GM23338 (cell line): ENCODE data around the gene USH1C. TPM values are rescaled to one million over a fixed set of nuclear protein-coding genes. Genes with fewer than 3 reads are reported as not detected.

Experiments used
- ATAC-seq: fragments of 200-7000 bp; cut with Tn5 transposase; 3 replicates; pipeline ENCODE4 v1.9.1; 2020
- DNase-seq: peaks from one replicate; pipeline ENCODE4 v3.0.0-alpha.2; 2015; ENCODE audit warnings: low spot score
- H2AFZ ChIP-seq: fragments of 200-600 bp; sonication (generic); 2 replicates; pipeline ENCODE4 v1.8.0; 2016; ENCODE audit warnings: antibody characterized with exemption, mild to moderate bottlenecking, moderate library complexity
- H3F3A ChIP-seq: fragments of 200-600 bp; sonication (generic); replicated peaks from 2 replicates; pipeline ENCODE4 v1.8.0; 2017; ENCODE audit warnings: antibody characterized with exemption, mixed run types, low read depth
- H3K27ac ChIP-seq: fragments of 200-600 bp; sonication (generic); 2 replicates; pipeline ENCODE4 v1.6.1; 2016; ENCODE audit warnings: low read depth
- H3K27me3 ChIP-seq: fragments of 200-600 bp; sonication (generic); 2 replicates; pipeline ENCODE4 v1.8.0; 2016; ENCODE audit warnings: mild to moderate bottlenecking, mixed run types, moderate library complexity; ENCODE audit not compliant: insufficient read depth
- H3K36me3 ChIP-seq: fragments of 200-600 bp; sonication (generic); 2 replicates; pipeline ENCODE4 v1.8.0; 2016; ENCODE audit warnings: mild to moderate bottlenecking; ENCODE audit not compliant: insufficient read depth
- H3K4me1 ChIP-seq: fragments of 200-600 bp; sonication (generic); 2 replicates; pipeline ENCODE4 v1.8.0; 2016; ENCODE audit warnings: mild to moderate bottlenecking, moderate library complexity; ENCODE audit not compliant: insufficient read depth
- H3K4me2 ChIP-seq: fragments of 200-600 bp; sonication (generic); 2 replicates; pipeline ENCODE4 v1.7.1; 2017; ENCODE audit warnings: mixed run types
- H3K4me3 ChIP-seq: fragments of 200-600 bp; sonication (generic); 2 replicates; pipeline ENCODE4 v1.6.1; 2016; ENCODE audit warnings: mixed run types
- H3K79me2 ChIP-seq: fragments of 200-600 bp; sonication (generic); replicated peaks from 2 replicates; pipeline ENCODE4 v1.8.0; 2017; ENCODE audit warnings: mild to moderate bottlenecking; ENCODE audit not compliant: insufficient read depth
- H3K9me2 ChIP-seq: fragments of 200-600 bp; sonication (generic); 2 replicates; pipeline ENCODE4 v1.8.0; 2017; ENCODE audit not compliant: insufficient read depth
- H4K20me1 ChIP-seq: fragments of 200-600 bp; sonication (generic); replicated peaks from 2 replicates; pipeline ENCODE4 v1.8.0; 2017; ENCODE audit warnings: mild to moderate bottlenecking; ENCODE audit not compliant: insufficient read depth
- H3K27ac Mint-ChIP-seq: 2 replicates; pipeline ENCODE4 v1.8.0; 2020; ENCODE audit warnings: inconsistent platforms, mild to moderate bottlenecking, moderate library complexity, mixed read lengths
- H3K27me3 Mint-ChIP-seq: 3 replicates; pipeline ENCODE4 v1.8.0; 2022; ENCODE audit warnings: low read depth, mild to moderate bottlenecking, moderate library complexity, mixed read lengths, inconsistent platforms; ENCODE audit not compliant: insufficient read depth, poor library complexity
- H3K36me3 Mint-ChIP-seq: 3 replicates; pipeline ENCODE4 v1.8.0; 2021; ENCODE audit warnings: low read depth, mild to moderate bottlenecking, inconsistent platforms, moderate library complexity, mixed read lengths
- H3K4me1 Mint-ChIP-seq: 3 replicates; pipeline ENCODE4 v1.8.0; 2020; ENCODE audit warnings: mild to moderate bottlenecking, inconsistent platforms, mixed read lengths
- H3K4me3 Mint-ChIP-seq: 3 replicates; pipeline ENCODE4 v1.8.0; 2021; ENCODE audit warnings: moderate library complexity, mild to moderate bottlenecking, inconsistent platforms, mixed read lengths
- H3K9me3 Mint-ChIP-seq: 3 replicates; pipeline ENCODE4 v1.8.0; 2020; ENCODE audit warnings: moderate library complexity, mild to moderate bottlenecking, inconsistent platforms, mixed read lengths
- CREB1 ChIP-seq: fragments of 250-450 bp; sonication (Bioruptor Pico); IDR thresholded peaks from 2 replicates; pipeline ENCODE4 v1.5.0; 2020; ENCODE audit warnings: low read depth, mild to moderate bottlenecking, moderate library complexity
- EZH2 ChIP-seq: fragments of 200-600 bp; sonication (generic); IDR thresholded peaks from one replicate; pipeline ENCODE4 v1.8.0; 2017; ENCODE audit warnings: antibody characterized with exemption, mild to moderate bottlenecking, low read depth; ENCODE audit not compliant: unreplicated experiment
- EZH2phosphoT487 ChIP-seq: fragments of 200-600 bp; sonication (generic); IDR thresholded peaks from one replicate; pipeline ENCODE4 v1.8.1; 2018; ENCODE audit warnings: antibody characterized with exemption; ENCODE audit not compliant: unreplicated experiment
- NANOG ChIP-seq: IDR thresholded peaks from 2 replicates; pipeline ENCODE4 v1.6.1; 2016; ENCODE audit warnings: antibody characterized with exemption, borderline replicate concordance
- POLR2AphosphoS5 ChIP-seq: IDR thresholded peaks from 2 replicates; pipeline ENCODE4 v1.6.1; 2016; ENCODE audit warnings: antibody characterized with exemption, low read depth
- STAT1 ChIP-seq: IDR thresholded peaks from one replicate; pipeline ENCODE4 v1.6.1; 2016; ENCODE audit warnings: antibody characterized with exemption; ENCODE audit not compliant: unreplicated experiment
- ZNF114 ChIP-seq: fragments of 250-450 bp; sonication (Bioruptor Pico); IDR thresholded peaks from 2 replicates; pipeline ENCODE4 v1.5.0; 2020; ENCODE audit warnings: mild to moderate bottlenecking, moderate library complexity
- ZNF331 ChIP-seq: fragments of 250-450 bp; sonication (Bioruptor Pico); IDR thresholded peaks from 2 replicates; pipeline ENCODE4 v1.5.0; 2020; ENCODE audit warnings: low read depth, mild to moderate bottlenecking, moderate library complexity
- polyA plus RNA-seq: library from polyadenylated mRNA; unstranded; fragments of >200 nt; fragmentation: Nextera tagmentation; extraction: Ambion mirVana; gene quantifications from 2 replicates; pipeline ENCODE4 v1.2.1, GENCODE V29; 2016
- total RNA-seq: library from RNA; depleted of rRNA; stranded (reverse); fragments of >200 nt; shearing (Covaris generic); gene quantifications from 2 replicates; pipeline ENCODE4 v1.2.3, GENCODE V29; 2014
- TF ChIP-seq, protein P1 (sequence below): IDR thresholded peaks from 2 replicates; pipeline ENCODE4 v1.6.1; 2016; ENCODE audit warnings: antibody characterized with exemption
- TF ChIP-seq, protein P2 (sequence below): fragments of 250-450 bp; sonication (Bioruptor Pico); IDR thresholded peaks from 2 replicates; pipeline ENCODE4 v1.5.0; 2020; ENCODE audit warnings: mild to moderate bottlenecking, moderate library complexity
- TF ChIP-seq, protein P3 (sequence below): IDR thresholded peaks from one replicate; pipeline ENCODE4 v1.6.1; 2018; ENCODE audit warnings: antibody characterized with exemption; ENCODE audit not compliant: unreplicated experiment
- TF ChIP-seq, protein P4 (sequence below), 2 experiments: fragments of 200-600 bp in 1 of 2; sonication (generic) in 1 of 2; conservative IDR thresholded peaks; 2 replicates each; pipeline versions ENCODE4 v1.5.1 to v1.6.1; 2016 to 2017; ENCODE audit warnings: antibody characterized with exemption in 2 of 2, low read depth in 2 of 2, mild to moderate bottlenecking in 2 of 2, moderate library complexity in 1 of 2

The USH1C gene
- total and polyA plus RNA-seq, 2 experiments from 2014 or later, result 1.3 to 1.8 TPM

DNA sequence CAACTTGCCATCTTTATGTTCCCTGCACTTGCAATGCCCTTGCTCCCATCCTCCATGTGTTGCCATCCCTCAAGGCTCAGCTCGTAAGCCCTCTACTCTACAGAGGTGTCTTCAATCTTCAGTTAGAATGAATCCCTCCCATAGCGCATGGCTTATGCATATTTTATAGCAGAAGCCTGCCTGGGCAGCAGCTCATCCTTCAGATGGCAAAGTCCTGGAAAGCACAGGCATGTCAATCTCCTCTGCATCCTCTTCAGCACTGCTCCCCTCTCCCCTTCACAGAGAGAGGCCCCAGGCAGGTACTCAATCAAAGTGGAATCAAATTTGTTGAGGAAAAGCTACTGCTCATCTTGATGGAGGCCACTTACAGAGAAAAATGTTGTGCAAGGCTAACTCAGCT, 36.4 kb downstream of the USH1C start (continued):
- TF ChIP-seq, protein P1, sequence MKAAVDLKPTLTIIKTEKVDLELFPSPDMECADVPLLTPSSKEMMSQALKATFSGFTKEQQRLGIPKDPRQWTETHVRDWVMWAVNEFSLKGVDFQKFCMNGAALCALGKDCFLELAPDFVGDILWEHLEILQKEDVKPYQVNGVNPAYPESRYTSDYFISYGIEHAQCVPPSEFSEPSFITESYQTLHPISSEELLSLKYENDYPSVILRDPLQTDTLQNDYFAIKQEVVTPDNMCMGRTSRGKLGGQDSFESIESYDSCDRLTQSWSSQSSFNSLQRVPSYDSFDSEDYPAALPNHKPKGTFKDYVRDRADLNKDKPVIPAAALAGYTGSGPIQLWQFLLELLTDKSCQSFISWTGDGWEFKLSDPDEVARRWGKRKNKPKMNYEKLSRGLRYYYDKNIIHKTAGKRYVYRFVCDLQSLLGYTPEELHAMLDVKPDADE, result no peak

DNA sequence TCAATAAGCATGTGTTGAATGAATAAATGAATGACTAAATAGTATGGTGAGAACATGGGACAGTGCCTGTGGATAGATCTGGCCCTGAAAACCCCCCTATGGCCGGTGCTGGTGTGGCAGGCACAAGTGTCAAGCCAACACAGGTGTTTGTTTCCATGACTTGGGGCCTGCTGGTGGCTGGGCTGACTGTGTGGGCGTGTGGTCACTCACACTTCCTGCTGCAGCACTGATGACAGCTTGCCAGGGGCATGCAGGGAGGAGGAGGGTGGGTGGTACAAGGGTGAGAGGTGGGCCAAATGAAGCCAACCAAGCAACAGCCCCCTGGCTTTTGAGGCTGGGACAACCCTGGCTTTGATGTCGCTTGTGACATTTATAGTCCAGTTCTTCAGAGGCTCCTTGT, 37.3 kb downstream of the USH1C start:
- Histone ChIP-seq H3K9me2 (no peaks in the 10 kb centered on the region), H3K36me3 (no peaks in the 10 kb centered on the region), H2AFZ (no peak overlapping the region), H3K4me2 (no peak overlapping the region), H3K27ac (no peak overlapping the region), H3K79me2 (no peaks in the 10 kb centered on the region), H3K27me3 (no peaks in the 10 kb centered on the region), H3F3A (no peaks in the 10 kb centered on the region), H4K20me1 (no peaks in the 10 kb centered on the region), H3K4me1 (no peaks in the 10 kb centered on the region), H3K4me3 (no peak overlapping the region)
- Mint-ChIP-seq H3K36me3 (no peaks in the 10 kb centered on the region; the same call in 2 of the 3 replicates), H3K9me3 (no peaks in the 10 kb centered on the region), H3K27me3 (peaks cover 10% of the 10 kb centered on the region), H3K4me1 (peaks cover 8% of the 10 kb centered on the region), H3K4me3 (no peak overlapping the region), H3K27ac (no peak overlapping the region)
- DNase-seq (peak; percentile 11), ATAC-seq (peak; percentile 18; the same call in 1 of the 3 replicates)
- TF ChIP-seq, protein P1, result no peak
- TF ChIP-seq STAT1, result no peak
- TF ChIP-seq, protein P2, sequence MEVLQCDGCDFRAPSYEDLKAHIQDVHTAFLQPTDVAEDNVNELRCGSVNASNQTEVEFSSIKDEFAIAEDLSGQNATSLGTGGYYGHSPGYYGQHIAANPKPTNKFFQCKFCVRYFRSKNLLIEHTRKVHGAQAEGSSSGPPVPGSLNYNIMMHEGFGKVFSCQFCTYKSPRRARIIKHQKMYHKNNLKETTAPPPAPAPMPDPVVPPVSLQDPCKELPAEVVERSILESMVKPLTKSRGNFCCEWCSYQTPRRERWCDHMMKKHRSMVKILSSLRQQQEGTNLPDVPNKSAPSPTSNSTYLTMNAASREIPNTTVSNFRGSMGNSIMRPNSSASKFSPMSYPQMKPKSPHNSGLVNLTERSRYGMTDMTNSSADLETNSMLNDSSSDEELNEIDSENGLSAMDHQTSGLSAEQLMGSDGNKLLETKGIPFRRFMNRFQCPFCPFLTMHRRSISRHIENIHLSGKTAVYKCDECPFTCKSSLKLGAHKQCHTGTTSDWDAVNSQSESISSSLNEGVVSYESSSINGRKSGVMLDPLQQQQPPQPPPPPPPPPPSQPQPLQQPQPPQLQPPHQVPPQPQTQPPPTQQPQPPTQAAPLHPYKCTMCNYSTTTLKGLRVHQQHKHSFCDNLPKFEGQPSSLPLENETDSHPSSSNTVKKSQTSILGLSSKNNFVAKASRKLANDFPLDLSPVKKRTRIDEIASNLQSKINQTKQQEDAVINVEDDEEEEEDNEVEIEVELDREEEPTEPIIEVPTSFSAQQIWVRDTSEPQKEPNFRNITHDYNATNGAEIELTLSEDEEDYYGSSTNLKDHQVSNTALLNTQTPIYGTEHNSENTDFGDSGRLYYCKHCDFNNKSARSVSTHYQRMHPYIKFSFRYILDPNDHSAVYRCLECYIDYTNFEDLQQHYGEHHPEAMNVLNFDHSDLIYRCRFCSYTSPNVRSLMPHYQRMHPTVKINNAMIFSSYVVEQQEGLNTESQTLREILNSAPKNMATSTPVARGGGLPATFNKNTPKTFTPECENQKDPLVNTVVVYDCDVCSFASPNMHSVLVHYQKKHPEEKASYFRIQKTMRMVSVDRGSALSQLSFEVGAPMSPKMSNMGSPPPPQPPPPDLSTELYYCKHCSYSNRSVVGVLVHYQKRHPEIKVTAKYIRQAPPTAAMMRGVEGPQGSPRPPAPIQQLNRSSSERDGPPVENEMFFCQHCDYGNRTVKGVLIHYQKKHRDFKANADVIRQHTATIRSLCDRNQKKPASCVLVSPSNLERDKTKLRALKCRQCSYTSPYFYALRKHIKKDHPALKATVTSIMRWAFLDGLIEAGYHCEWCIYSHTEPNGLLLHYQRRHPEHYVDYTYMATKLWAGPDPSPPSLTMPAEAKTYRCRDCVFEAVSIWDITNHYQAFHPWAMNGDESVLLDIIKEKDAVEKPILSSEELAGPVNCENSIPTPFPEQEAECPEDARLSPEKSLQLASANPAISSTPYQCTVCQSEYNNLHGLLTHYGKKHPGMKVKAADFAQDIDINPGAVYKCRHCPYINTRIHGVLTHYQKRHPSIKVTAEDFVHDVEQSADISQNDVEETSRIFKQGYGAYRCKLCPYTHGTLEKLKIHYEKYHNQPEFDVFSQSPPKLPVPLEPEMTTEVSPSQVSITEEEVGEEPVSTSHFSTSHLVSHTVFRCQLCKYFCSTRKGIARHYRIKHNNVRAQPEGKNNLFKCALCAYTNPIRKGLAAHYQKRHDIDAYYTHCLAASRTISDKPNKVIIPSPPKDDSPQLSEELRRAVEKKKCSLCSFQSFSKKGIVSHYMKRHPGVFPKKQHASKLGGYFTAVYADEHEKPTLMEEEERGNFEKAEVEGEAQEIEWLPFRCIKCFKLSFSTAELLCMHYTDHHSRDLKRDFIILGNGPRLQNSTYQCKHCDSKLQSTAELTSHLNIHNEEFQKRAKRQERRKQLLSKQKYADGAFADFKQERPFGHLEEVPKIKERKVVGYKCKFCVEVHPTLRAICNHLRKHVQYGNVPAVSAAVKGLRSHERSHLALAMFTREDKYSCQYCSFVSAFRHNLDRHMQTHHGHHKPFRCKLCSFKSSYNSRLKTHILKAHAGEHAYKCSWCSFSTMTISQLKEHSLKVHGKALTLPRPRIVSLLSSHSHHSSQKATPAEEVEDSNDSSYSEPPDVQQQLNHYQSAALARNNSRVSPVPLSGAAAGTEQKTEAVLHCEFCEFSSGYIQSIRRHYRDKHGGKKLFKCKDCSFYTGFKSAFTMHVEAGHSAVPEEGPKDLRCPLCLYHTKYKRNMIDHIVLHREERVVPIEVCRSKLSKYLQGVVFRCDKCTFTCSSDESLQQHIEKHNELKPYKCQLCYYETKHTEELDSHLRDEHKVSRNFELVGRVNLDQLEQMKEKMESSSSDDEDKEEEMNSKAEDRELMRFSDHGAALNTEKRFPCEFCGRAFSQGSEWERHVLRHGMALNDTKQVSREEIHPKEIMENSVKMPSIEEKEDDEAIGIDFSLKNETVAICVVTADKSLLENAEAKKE, result no peak
- TF ChIP-seq, protein P3, sequence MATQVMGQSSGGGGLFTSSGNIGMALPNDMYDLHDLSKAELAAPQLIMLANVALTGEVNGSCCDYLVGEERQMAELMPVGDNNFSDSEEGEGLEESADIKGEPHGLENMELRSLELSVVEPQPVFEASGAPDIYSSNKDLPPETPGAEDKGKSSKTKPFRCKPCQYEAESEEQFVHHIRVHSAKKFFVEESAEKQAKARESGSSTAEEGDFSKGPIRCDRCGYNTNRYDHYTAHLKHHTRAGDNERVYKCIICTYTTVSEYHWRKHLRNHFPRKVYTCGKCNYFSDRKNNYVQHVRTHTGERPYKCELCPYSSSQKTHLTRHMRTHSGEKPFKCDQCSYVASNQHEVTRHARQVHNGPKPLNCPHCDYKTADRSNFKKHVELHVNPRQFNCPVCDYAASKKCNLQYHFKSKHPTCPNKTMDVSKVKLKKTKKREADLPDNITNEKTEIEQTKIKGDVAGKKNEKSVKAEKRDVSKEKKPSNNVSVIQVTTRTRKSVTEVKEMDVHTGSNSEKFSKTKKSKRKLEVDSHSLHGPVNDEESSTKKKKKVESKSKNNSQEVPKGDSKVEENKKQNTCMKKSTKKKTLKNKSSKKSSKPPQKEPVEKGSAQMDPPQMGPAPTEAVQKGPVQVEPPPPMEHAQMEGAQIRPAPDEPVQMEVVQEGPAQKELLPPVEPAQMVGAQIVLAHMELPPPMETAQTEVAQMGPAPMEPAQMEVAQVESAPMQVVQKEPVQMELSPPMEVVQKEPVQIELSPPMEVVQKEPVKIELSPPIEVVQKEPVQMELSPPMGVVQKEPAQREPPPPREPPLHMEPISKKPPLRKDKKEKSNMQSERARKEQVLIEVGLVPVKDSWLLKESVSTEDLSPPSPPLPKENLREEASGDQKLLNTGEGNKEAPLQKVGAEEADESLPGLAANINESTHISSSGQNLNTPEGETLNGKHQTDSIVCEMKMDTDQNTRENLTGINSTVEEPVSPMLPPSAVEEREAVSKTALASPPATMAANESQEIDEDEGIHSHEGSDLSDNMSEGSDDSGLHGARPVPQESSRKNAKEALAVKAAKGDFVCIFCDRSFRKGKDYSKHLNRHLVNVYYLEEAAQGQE, result no peak
- no peak for TF ChIP-seq ZNF114
- TF ChIP-seq EZH2, result no peak
- TF ChIP-seq POLR2AphosphoS5, result no peak
- no peak for TF ChIP-seq CREB1
- TF ChIP-seq, protein P4, sequence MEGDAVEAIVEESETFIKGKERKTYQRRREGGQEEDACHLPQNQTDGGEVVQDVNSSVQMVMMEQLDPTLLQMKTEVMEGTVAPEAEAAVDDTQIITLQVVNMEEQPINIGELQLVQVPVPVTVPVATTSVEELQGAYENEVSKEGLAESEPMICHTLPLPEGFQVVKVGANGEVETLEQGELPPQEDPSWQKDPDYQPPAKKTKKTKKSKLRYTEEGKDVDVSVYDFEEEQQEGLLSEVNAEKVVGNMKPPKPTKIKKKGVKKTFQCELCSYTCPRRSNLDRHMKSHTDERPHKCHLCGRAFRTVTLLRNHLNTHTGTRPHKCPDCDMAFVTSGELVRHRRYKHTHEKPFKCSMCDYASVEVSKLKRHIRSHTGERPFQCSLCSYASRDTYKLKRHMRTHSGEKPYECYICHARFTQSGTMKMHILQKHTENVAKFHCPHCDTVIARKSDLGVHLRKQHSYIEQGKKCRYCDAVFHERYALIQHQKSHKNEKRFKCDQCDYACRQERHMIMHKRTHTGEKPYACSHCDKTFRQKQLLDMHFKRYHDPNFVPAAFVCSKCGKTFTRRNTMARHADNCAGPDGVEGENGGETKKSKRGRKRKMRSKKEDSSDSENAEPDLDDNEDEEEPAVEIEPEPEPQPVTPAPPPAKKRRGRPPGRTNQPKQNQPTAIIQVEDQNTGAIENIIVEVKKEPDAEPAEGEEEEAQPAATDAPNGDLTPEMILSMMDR (conservative IDR thresholded peaks at IDR 0.05; ENCODE audit: low read depth in 2 of 2), result no peak
- no peak for TF ChIP-seq EZH2phosphoT487
- no peak for TF ChIP-seq NANOG
- no peak for TF ChIP-seq ZNF331
